Left cardiac atrium (tissue), 4 donors: Measurements from ENCODE around the gene RIMBP2. TPM values are rescaled to one million over a fixed set of nuclear protein-coding genes. Genes with fewer than 3 reads are reported as not detected.
A peak's percentile ranks its signal among the peaks of the same experiment; 100 is the strongest.
"Not testable (repeated sequence)": the region's sequence is repeated elsewhere in the genome, so short reads cannot be mapped to it uniquely, and the experiment has no call there.

Experiments used
- ATAC-seq, 2 donors: fragments of 200-7000 bp; cut with Tn5 transposase; one replicate each; pipeline ENCODE4 v1.9.1; 2020; ENCODE audit warnings: mild to moderate bottlenecking in 2 of 2, moderate library complexity in 2 of 2
- DNase-seq: peaks from one replicate; pipeline ENCODE4 v3.0.0-alpha.2; 2020
- intact Hi-C, 2 donors: fragments of 100-400 bp; cut with DNase I; formaldehyde crosslinking; loops; one replicate each; pipeline versions ENCODE4 v1.14.1 to v1.15.1; 2022 to 2023
- total RNA-seq, 2 donors: library from RNA; stranded (reverse); fragmentation: NEBNext Ultra II Directional; extraction: Animal tissue kit (Norgen Biotek cat#: 25700); gene quantifications; one replicate each; pipeline ENCODE4 v1.2.1, GENCODE V29; 2021
- donor health status: DM: no; HTN: yes; CAD: no.
- donor health status: DM: no; HTN: yes; CAD: no; lungs with severe emphysema.
- donor health status: DM: yes; HTN: yes; CAD: no.
- donor health status: Dilated cardiomyopathy.

RIMBP2 gene
- total RNA-seq, 2 donors from 2014 or later = 0.31 to 0.44 TPM

DNA sequence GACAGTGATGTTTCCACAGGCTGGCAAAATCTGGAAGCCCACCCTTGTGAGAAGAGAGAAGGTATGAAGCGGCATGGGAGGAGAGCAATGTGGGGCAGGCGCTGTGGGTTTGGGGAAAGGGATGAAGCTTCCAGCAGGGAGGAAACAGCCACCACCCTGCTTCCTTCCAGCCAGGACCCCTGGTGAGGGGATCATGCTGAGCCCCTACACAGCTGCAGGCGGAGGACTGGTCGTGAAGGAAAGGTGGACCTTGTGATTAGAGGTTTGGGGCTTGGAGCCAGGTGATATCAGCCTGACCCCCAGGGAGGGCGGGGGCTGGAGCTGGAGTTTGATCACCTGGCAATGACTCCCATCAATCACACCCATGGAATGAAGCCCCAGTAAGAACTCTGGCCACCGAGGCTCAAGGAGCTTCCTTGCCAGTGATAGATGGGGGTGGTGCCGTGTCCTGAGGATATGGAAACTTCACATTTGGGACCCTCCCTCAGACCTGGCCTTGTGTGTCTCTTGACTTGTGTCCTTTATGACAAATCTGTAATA is 48.6 kb downstream of the RIMBP2 start:
- intact Hi-C loops = no loop called here
- ATAC-seq (no peak), DNase-seq (no peak)

DNA sequence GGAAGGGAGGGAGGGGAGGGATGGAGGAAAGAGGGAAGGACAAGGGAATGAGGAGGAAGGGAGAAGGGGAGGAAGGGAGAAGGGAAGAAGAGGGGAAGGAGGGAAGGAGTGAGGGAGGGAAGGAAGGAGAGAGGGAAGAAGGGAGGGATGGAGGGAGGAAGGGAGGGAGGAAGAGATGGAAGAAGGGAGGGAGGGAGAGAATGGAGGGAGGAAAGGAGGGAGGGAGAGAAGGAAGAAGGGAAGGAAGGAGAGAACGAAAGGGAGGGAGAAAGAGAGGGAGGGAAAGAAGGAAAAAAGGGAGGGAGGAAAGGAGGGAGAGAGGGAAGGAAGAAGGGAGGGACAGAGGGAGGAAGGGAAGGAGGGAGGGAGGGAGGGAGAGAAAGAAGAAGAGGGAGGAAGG is 49.5 kb downstream of the RIMBP2 start:
- no peak for DNase-seq
- no peak for ATAC-seq

GRCh38 chr12:130665753-130666152 is 50.3 kb downstream of the RIMBP2 start:
- ATAC-seq = peak in 1 of 2 donors; percentile 49
- no peak for DNase-seq
- intact Hi-C loops = no loop called here

More for the DNA sequence above, 49.5 kb downstream of the RIMBP2 start:
- intact Hi-C loops = no loop called here

- ATAC-seq = no peak
- intact Hi-C loops = no loop called here
- no peak for DNase-seq
Observed at GRCh38 chr12:130664772-130665171, 51.3 kb downstream of the RIMBP2 start.

DNA sequence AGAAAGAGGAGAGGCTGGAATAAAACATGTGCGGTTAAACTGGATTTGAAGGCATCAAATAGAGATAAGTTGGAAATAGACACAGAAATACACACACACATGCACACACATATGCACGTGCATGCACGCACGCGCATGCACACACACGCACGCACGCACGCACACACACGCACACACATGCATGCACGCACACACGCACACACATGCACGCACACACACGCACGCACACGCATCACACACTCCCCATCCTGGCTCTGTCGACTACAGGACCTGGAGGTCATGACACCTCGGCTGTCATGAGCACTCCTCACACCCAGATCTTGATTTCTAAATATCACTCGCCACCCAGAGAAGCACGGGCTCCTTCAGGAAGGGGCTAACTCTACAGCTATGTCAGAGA is 51.8 kb downstream of the RIMBP2 start:
- intact Hi-C loops = no loop called here
- DNase-seq (no peak), ATAC-seq (no peak)

GRCh38 chr12:130663514-130663913 is 52.6 kb downstream of the RIMBP2 start:
- intact Hi-C loops = no loop called here
- DNase-seq (no peak), ATAC-seq (no peak)

DNA sequence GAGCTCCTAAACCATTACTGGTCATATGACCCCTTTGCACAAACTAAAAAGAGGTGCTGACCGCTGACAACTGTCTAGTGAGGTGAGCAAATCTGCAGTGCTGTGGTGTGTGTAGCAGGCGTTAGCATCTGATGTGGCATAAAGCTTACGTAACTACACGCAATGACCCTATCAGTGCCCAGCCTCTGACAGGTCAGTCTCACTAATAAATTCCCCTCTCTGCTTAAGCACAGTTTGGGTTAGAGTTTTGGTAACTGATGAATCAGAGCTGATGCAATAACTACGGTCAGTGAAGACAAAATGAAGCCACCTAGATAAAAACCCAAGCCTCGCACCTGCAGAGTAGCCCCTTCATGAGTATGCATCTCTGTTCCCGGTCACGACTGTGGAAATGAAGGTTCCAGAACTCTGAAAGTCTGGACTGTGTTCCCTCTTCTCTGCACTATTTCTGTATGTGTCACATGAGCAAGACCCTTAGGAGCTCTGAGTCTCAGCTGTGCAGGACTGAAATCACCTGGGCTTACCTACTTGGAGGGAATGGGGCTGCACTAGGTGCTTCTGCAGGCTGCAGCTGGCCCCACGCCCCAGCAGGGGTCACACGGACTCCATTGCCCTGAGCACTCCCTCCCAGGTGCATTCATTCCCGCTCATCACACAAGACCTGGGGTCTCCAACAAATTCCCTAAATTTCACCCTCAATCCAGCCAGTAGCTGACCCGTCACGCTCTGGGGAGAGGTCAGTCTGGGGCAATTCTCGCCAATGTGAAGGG is 54.4 kb downstream of the RIMBP2 start:
- ATAC-seq (peak in 1 of 2 donors; percentile 69), DNase-seq (no peak)
- intact Hi-C loops = no loop called here

GRCh38 chr12:130661059-130661458 is 55.0 kb downstream of the RIMBP2 start:
- DNase-seq (no peak), ATAC-seq (no peak)
- intact Hi-C loops = no loop called here

GRCh38 chr12:130658145-130658911 is 57.8 kb downstream of the RIMBP2 start:
- intact Hi-C loops = no loop called here
- no peak for DNase-seq
- no peak for ATAC-seq

GRCh38 chr12:130656411-130656810 is 59.7 kb downstream of the RIMBP2 start:
- ATAC-seq (no peak), DNase-seq (no peak)
- intact Hi-C loops = no loop called here

GRCh38 chr12:130655881-130656280 is 60.2 kb downstream of the RIMBP2 start:
- intact Hi-C loops = no loop called here
- DNase-seq = no peak
- no peak for ATAC-seq

GRCh38 chr12:130655010-130655409 is 61.1 kb downstream of the RIMBP2 start:
- DNase-seq (no peak), ATAC-seq (no peak)
- intact Hi-C loops = no loop called here

DNA sequence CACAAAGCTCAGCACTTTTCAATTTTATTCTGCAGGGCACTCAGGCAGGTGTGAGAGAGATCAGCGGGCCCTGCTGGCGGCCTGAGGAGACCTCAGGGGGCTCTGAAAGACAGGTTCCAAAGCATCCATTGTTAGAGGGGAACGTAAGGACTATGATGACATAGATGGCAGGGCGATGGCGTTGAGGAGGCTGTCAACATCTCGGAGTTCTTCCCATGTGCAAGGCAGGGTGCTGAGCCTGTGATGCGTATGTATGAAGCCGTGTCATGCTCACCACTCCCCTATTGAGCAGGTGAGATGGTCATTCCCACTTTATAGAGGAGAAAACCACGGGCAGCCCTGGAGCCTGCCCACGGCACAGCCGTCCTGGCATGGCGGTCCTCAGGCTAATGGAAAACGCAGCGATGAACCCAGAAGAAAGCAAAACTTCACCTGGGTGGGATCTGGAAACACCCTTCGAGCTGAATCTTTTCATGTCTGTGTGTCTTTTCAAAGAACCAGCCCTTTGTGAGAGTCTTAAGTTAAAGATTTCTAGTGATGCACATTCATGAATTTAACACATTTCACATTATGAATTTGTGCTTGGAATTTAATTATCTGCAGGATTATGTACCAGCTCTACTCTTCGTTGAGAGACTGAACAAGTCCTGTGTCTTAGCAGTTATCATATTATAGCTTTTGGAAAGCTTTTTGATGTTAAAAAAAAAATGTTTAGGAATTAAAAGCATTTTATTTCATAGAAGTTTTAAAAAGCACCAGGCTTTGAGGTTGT is 64.7 kb downstream of the RIMBP2 start:
- ATAC-seq (no peak), DNase-seq (no peak)
- intact Hi-C loops = no loop called here

DNA sequence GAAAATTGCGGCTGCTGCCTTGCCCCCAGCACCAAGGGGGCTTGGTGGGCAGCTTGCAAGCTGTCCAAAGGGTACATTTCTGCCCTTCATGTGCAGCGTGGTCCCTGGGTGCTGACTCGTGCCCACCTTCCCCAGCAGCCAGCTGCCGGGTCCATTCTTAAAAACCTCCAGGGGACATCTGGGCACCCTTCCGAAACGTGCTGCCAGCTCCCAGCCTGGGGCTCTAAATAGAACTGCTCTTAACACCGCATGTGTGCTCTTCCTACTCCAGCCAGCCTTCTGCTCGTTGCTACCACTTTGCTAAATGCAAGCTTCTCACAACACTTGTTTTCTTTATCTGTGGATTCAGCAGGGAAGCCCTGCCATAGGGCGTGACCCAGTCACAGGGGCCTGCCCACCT is 66.0 kb downstream of the RIMBP2 start:
- ATAC-seq = no peak
- DNase-seq = no peak
- intact Hi-C loops = no loop called here

- ATAC-seq (no peak), DNase-seq (no peak)
- intact Hi-C loops = no loop called here
Observed at GRCh38 chr12:130649101-130650045, 66.7 kb downstream of the RIMBP2 start.

DNA sequence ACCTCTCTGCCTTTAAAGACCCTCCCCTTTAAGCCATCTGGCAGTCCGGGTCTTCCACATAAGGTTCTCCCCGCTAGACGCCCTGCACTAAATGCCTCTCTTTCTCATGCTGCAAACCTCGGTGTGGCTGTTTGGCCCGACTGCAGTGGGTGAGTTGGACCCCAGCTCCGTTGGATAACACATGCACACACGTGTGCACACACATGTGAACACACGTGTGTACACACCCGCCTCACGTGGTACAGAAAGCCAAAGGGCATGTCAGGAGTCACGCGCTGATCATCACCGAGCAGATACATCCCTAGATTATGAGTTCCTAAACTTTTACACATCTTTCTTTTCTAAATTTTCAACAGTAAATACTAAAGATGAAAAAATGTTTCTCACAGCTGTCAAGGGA is 68.3 kb downstream of the RIMBP2 start:
- intact Hi-C loops = no loop called here

DNA sequence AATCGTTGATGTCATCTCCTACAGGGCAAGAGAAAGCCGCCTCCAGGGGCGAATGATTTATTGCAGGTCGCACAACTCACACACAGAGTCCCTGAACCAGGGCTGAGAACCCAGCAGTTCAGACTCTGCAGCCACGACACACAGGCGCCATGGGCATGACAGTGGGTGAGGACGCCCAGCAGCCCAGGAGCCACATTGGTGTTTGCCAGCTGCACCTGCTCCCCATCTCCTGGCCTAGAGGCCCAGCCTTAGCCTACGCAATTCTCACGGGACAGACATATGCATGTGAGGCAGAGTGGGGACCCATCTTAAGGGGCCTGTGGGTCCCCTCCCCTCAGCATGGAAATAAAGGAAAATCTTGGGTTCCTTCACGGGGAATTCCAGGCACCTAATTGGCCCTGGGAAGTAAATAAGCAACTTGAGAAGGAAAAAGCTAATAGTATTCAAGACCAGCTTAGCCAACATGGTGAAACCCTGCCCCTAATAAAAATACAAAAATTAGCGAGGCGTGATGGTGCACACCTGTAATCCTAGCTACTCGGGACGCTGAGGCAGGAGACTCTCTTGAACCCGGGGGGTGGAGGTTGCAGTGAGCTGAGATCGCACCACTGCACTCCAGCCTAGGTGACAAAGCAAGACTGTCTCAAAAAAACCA is 69.3 kb downstream of the RIMBP2 start:
- intact Hi-C loops = no loop called here
- no peak for DNase-seq
- ATAC-seq = no peak

More for the DNA sequence above, 68.3 kb downstream of the RIMBP2 start:
- DNase-seq = no peak
- ATAC-seq = no peak

- DNase-seq, intact Hi-C loops, ATAC-seq: not testable (repeated sequence)
Observed at GRCh38 chr12:130646191-130646590, 69.9 kb downstream of the RIMBP2 start.
